Measurements from ENCODE around the gene TMPRSS3.

- TF ChIP-seq EP300 (IDR thresholded peaks at IDR 0.05; ENCODE audit: low read depth) (no peak), CTCF (IDR thresholded peaks at IDR 0.05) (no peak)
Measured at GRCh38 chr21:42436914-42437313, 41.1 kb upstream of the TMPRSS3 start.
